Measurements from ENCODE around the gene RPL13A.

DNA sequence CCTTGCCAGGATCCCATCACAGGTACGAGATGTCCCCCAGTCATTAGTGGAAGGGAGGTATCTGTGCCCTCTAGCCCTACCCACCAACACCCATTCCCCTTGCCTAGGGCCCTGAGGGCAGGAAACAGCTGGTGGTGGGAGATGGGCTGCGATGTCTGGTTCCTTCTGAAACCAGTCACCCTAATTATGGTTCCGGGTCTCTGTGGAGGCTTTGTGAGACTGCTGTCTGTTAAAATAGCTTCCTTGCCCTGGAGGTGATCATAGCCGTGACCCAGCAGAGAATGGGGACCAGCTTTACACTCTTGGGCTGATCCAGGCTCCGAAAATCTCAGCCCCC lies 28.9 kb upstream of the RPL13A start:
- TF ChIP-seq FOXM1 (CRISPR knock-in tag; IDR thresholded peaks at IDR 0.05) (no peak), ATF7-NPFF (CRISPR knock-in tag; IDR thresholded peaks at IDR 0.05; ENCODE audit: low read depth) (no peak), DPF2 (CRISPR knock-in tag; IDR thresholded peaks at IDR 0.05; ENCODE audit: borderline replicate concordance, low read depth) (no peak), RBFOX2 (IDR thresholded peaks at IDR 0.05; ENCODE audit: low read depth, low read length) (no peak)
- TF ChIP-seq, protein P1, sequence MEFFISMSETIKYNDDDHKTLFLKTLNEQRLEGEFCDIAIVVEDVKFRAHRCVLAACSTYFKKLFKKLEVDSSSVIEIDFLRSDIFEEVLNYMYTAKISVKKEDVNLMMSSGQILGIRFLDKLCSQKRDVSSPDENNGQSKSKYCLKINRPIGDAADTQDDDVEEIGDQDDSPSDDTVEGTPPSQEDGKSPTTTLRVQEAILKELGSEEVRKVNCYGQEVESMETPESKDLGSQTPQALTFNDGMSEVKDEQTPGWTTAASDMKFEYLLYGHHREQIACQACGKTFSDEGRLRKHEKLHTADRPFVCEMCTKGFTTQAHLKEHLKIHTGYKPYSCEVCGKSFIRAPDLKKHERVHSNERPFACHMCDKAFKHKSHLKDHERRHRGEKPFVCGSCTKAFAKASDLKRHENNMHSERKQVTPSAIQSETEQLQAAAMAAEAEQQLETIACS (CRISPR knock-in tag; IDR thresholded peaks at IDR 0.05) = no peak
- TF ChIP-seq, protein P2, sequence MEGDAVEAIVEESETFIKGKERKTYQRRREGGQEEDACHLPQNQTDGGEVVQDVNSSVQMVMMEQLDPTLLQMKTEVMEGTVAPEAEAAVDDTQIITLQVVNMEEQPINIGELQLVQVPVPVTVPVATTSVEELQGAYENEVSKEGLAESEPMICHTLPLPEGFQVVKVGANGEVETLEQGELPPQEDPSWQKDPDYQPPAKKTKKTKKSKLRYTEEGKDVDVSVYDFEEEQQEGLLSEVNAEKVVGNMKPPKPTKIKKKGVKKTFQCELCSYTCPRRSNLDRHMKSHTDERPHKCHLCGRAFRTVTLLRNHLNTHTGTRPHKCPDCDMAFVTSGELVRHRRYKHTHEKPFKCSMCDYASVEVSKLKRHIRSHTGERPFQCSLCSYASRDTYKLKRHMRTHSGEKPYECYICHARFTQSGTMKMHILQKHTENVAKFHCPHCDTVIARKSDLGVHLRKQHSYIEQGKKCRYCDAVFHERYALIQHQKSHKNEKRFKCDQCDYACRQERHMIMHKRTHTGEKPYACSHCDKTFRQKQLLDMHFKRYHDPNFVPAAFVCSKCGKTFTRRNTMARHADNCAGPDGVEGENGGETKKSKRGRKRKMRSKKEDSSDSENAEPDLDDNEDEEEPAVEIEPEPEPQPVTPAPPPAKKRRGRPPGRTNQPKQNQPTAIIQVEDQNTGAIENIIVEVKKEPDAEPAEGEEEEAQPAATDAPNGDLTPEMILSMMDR (CRISPR knock-in tag; IDR thresholded peaks at IDR 0.05) = no peak
- TF ChIP-seq, protein P3, sequence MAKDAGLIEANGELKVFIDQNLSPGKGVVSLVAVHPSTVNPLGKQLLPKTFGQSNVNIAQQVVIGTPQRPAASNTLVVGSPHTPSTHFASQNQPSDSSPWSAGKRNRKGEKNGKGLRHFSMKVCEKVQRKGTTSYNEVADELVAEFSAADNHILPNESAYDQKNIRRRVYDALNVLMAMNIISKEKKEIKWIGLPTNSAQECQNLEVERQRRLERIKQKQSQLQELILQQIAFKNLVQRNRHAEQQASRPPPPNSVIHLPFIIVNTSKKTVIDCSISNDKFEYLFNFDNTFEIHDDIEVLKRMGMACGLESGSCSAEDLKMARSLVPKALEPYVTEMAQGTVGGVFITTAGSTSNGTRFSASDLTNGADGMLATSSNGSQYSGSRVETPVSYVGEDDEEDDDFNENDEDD (CRISPR knock-in tag; IDR thresholded peaks at IDR 0.05; ENCODE audit: borderline replicate concordance) = no peak

Data from HepG2 (cell line).